HG03095 (cell line): Measurements from ENCODE around the gene MGRN1.

ENCODE experiments used
- ATAC-seq: cut with Tn5 transposase; IDR thresholded peaks from one replicate; pipeline ENCODE4 v1.9.1; 2021; ENCODE audit warnings: moderate library complexity; ENCODE audit not compliant: unreplicated experiment

MGRN1 gene

GRCh38 chr16:4685776-4686496 lies 61.3 kb downstream of the MGRN1 start:
- no peak for ATAC-seq

- no peak for ATAC-seq
Measured at GRCh38 chr16:4686497-4687210, 62.0 kb downstream of the MGRN1 start.

- ATAC-seq, result no peak
Measured at GRCh38 chr16:4687416-4687815, 62.8 kb downstream of the MGRN1 start.

DNA sequence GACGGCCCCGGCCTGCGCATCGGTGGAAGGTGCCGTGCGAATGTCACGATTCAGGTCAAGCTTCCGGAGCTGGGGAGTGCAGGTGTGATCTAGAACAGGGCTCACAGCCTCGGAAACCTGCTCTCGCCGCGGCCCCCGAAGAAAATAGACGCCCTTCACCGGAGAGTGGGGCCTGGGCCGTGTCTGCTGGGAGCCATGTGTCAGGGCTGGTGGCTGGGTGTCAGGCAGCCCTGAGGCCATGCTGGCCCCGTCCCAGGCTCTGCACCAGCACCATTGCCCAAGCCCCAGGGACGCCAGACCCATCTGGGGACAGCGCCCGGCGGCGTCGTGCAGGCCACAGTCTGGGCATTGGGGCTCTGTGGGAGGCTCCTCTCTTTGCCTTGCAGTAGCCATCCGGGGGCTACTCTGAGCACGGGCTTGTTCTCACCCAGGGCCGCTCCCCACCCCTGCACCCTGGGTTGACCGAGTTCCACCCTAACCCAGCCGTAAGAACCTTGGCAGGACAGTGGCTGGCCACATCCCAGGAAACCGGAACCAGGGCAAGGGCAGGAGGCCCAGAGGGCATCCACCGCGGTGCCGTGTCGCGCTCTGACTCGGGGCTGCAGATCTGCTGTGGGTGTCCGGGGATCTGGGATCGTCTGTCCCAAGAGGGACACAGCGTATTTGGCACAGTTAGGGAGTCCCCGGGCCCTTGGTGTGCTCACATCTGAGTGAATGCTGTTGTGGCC lies 63.5 kb downstream of the MGRN1 start:
- ATAC-seq, result no peak

DNA sequence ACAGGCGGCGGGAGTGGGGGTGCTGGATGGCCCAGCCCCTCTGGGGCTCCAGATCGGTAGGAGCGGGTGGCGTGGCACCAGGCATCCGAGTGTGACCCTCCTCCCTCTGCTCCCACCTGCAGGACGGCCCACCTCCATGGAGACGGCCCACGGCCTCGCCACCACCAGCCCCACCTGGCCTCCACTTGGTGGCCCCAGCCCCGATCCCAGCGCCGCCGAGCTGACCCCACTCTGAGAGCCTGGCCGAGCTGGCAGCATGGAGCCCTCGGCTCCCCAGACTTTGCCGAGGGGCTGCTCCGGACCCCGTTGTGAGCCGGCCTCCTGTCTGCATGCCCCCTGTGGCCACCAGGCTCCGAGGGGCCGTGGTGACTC lies 64.0 kb downstream of the MGRN1 start:
- ATAC-seq, result no peak

DNA sequence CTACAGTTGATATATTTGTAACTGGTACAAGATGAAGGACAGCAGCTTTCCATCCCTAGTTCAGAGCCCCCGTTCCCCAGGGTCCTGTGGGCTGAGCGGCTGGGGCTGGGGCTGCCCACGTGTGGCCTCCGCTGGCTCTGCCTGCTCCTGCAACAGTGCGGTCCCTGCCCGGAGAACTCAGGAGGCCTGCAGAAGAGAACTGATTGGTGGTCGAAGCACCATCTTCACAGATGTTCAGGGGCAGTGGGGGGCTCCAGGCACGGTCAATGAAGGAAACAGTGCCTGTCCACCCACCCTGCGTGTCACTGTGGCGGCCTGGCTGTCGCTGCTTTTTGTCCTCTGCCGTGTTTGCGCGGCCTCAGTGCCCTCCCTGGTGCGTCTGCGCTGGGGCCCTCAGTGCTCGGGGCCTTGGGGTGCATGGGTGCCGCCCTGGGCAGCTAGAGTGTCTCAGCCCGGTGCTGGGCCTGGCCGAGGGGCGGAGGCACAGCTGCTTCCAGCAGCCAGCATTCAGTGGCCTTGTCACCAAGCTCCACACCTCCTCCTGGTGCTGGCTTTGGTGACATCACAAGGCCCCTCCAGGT lies 64.6 kb downstream of the MGRN1 start:
- ATAC-seq, result no peak

DNA sequence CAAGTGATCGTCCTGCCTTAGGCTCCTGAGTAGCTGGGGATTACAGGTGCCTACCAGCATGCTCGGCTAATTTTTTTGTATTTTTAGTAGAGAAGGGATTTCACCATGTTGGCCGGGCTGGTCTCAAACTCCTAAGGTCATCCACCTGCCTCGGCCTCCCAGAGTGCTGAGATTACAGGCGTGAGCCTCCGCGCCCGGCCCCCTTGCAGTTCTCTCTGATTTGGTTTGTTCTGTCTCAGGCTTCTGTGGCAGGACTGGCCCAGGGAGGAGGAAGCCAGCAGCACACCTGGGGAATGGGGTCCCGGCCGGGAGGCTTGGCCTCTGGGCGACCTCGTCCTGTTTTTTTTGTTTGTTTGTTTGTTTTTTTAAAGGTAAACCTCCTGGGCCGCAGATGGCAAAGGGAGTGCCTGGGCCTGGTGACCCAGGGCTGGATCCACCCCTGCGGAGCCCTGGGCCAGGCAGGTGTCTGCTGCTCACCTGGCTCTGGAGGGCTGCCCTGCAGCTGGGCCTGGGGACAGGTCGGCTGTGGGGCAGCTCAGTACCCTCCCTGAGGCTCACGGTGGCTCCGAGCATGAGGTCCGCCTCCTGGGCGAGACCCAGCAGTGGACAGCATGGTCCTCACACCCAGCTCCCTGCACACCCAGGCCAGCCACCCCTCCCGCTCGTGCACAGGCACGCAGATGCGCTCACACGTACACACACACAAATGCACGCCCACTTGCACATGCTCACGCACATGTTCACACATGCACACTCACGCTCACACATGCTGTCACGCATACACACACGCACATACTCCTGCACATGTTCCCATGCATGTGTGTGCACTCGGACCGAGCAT lies 65.5 kb downstream of the MGRN1 start:
- no peak for ATAC-seq

DNA sequence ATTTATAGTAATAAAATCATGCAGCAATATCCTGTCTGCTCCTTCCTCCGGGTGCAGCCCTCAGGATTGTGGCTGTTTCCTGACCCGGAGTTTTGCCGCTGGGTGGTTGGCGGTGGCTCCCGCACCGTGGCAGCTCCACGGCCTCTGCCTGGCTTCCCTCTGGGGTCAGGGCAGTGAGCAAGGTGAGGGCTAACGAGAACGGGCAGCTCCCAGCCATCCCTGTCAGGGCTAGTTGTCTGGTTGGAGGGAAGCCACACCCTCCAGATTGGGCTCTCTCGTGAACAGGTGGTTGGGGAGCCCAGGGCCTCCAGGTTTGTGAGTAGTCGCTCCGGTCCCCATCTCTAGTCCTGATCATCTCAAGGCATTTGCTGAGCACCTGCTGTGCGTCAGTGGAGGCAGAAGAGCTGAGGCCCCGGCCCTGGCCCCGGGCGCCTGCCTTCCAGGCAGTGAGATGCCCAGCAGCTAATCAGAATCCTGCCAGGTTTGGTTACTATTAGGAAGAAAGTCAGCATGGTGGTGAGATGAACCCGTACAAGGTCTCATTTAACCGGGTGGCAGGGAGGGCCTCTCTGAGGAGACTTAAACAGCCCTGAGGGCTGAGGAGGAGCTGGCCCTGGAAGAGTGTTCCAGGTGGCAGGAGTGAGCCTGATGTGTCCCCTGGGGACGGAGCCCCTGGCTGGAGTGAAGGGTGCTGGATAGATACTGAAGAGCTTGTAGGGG lies 66.5 kb downstream of the MGRN1 start:
- ATAC-seq, result no peak

GRCh38 chr16:4691666-4692412 lies 67.2 kb downstream of the MGRN1 start:
- no peak for ATAC-seq

GRCh38 chr16:4692460-4693295 lies 68.1 kb downstream of the MGRN1 start:
- peak; percentile 10 for ATAC-seq

GRCh38 chr16:4693296-4693955 lies 68.8 kb downstream of the MGRN1 start, which contains the start of gene NUDT16L1:
Gene NUDT16L1 (plus strand): TSS chr16:4693562. CDS start chr16:4693727, 165 bp downstream.
- ATAC-seq, result peak; percentile 93

DNA sequence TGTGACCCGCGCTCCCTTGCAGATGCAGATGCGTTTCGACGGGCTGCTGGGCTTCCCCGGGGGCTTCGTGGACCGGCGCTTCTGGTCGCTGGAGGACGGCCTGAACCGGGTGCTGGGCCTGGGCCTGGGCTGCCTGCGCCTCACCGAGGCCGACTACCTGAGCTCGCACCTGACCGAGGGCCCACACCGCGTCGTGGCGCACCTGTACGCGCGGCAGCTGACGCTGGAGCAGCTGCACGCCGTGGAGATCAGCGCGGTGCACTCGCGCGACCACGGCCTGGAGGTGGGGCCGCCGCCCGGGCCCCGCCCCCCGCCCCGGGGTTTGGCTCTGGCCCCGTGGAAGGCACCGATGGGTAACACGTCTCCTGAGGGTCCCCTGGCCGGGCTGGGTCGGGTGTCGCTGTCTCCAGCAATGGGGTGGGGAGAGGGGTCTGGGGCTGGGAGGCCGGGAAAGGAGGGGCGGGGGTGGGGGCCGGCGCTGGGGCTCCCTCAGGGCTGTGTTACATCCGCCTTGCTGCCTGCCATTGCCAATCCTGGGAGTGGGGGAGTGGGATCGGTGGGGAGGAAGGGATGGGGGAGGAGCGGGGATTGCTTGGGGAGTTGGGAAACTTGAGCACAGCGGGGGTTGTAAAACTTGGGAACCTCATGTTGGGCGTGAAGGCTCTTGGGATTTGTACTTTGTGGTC lies 69.5 kb downstream of the MGRN1 start:
- no peak for ATAC-seq

GRCh38 chr16:4694642-4695451 lies 70.2 kb downstream of the MGRN1 start:
- no peak for ATAC-seq

GRCh38 chr16:4695473-4696171 lies 71.0 kb downstream of the MGRN1 start:
- no peak for ATAC-seq

- no peak for ATAC-seq
Measured at GRCh38 chr16:4696172-4696904, 71.7 kb downstream of the MGRN1 start.
